NCI-H510A (cell line): ENCODE results near the gene CAPN8.
A peak's percentile ranks its signal among the peaks of the same experiment; 100 is the strongest.

Experiments used
- DNase-seq: peaks from one replicate; lab custom pipeline; 2025; lab: John Stamatoyannopoulos, UW

CAPN8 gene

DNA sequence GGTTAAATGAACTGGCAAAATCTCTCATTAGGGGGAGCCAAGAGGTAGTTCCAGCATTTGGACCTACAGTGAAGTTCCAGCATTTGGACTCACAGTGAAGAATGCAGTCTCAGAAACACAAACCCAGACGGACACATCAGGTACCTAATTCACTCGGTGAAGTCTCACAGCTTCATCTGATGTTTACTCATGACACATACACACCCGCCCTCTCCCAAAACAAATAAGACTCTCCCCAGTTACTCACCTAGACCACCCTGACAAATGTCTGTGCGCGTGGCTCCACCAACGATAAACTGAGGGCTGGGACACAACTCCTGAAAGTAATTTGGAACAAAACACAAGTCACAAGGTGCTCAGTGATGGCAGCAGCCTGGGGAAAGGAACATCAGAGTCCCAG, 11.4 kb downstream of the CAPN8 start:
- DNase-seq, result no peak

DNA sequence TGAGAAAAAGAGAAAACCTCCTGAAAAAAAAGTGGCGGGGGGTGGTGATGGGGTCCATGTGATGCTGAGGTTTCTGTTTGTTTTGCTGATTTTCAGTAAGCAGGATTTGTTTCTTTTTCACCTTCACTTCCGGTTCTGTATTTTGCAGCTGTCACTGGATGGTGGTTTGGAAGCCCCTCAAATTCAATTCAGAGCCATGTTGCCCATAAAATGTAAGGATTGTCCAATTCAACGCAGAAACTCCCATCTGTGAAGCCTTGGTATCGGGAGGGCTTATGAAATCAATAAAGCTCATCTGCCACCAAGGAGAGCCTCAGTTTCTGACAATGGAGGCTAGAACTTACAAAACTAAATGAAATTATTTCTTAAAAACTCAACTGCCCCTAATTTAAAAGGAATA, 12.1 kb downstream of the CAPN8 start:
- no peak for DNase-seq

DNA sequence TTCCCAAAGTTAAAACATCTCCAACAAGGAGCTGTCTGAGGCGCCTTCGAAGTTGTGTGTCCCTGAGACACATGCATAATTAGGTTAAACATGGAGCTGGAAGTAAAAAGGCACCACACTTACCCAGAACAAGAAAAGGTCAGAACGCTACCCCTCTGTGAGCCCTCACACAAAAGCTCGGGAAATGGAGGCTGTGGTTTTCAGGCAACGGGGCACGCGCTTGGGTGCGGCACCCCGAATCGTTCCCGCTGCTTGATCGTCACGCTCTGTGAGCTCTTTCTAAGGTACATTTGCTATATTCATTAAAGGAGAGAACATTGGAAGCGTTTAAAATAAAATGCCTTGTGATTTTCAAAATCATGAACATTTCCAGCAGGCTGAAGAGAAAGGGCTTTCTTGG, 12.5 kb downstream of the CAPN8 start:
- DNase-seq, result no peak

DNA sequence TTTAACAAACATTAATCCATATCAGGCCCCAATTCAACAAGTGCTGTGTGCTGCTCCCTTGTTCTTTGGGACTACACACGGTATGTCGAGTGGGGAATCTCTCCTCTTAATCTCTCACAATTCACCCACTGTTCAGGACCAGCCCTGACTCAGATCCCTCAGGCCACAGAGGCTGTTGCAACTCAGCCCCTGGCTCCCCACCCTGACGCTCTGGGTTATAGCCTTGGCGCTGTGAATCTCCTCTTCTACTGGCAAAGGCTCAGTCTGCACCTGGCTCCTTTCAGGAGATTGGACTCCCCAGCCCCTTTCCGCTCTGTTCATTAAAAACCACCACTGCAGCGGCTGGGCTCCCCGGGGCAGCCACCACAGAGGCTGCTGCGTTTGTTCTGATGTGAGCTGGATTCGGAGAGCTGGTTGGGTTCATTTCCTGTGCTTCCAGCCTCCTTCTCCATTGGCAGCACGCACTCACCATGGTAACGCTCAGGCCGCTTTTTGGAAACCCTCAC, 13.0 kb downstream of the CAPN8 start:
- no peak for DNase-seq

DNA sequence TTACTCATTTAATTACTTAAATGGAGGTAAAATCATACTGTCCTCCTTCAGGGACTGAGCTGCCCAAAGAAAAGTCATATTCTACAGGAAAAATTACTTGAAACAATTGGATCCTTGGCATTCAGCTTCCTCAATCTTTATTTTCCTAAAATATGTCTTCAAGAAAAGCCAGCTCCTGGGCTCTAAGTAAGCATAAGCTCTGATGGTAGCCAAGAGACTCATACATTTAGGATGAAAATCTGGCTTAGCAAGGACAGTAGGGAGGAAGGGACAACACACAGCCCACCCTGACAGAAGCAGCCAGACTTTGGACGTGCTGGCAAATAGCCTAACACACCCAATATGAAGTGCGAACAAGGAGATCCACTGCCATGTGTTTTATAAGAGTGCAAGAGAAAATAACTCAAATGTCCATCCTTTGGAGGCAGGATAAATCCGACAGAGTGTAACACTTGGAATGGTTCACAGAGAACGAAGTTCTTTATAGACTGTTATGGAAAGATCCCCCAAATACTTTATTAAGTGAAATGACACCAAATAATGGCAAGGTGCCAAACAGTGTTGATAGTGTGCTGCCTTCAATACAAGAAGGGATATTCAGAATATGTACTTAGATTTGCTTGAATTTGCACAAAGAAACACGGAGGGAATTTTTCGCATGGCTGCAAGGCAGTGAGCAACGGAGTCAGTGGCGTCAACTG, 14.1 kb downstream of the CAPN8 start:
- DNase-seq, result no peak

DNA sequence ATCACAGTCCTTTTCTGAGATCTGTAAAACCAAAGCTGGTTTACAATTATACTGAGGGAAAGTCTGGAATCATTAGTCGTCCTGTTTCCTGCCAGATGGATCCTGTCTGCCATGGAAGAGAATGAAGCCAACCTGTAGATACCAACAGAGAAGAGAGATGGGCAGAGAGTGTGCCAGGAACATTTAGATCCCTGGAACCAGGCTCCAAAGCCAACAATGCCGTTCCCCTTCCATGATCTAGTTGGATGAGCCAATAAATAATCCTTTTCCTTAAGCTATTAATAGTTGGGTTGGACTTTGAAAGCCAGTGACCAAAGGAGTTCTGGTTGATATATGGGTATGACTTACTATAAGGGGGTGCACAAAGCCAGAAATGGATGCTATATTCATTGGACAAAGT, 15.0 kb downstream of the CAPN8 start:
- DNase-seq, result no peak

DNA sequence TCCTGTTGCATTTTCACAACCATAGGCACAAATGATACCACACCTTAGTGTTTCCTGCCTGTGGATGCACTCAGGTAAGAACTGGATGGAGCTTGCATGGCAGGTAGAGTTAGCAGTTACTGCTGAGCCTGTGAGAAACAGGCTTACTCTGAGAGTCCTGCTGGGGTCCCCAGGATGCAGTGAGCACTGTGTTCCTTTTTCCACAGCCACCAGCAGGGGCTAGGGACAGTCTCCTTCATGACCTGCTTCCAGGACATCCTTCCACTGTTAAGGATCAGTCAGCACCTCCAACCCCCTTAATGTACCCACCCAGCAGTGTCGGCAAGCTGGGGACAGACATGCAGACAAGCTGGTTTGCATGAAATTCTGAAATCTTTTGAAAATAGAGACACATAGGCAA, 16.3 kb downstream of the CAPN8 start:
- no peak for DNase-seq

DNA sequence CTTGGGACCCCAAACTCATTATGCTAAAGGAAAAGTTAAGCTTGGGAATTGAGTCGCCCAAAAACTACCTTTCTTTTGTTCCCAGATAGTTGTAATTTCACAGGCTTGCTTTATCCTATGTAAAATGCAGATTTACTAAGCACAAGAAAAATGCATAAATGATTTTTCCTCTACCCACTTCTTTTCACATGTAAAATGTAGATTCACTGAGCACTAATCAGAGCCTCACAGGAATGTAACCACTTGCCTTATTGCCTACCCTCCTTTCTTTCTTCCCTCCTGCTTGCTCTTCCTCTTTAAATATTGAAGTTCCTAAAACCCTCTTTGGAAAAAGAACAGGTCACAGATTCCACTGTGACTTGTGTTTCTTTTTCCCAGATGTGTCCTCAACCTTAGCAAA, 18.3 kb downstream of the CAPN8 start:
- no peak for DNase-seq

DNA sequence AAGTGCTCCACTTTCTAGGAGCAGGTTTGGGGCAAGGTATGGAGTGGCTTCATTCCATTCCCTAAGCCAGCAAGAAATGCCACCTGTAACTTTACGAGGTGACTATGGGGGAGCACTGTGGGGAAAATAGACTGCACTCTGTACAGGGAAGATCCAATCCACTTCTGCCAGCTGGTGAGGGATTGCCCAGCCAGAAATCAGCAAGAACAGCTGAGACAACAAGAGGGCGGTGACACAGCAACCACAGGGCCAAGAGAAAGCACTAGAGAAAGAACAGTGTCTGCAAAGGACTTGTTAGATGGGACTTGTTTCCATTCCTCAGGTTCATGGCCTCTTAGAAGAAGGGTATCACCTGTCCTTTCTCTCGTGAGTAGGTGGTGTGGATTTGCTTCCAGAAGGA, 19.6 kb downstream of the CAPN8 start:
- peak; percentile 51 for DNase-seq

DNA sequence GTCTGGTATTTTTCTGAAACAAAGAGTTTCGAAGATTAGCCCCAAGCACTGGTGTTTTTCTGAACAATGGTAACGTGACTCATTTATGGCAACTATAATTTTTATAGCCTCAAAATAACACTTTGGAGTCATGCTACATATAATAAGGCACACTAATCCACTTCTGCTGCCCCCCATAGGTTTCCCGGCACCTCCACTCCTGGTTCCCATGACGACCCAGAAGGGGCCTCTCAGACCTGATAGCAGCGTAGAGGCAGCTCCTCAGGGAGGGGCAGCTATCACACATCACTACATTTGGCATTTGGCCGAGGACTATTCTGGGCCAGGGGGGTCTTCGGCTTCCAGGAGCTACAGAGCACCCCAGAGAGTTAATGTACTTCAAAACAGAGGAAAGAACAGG, 23.3 kb downstream of the CAPN8 start:
- no peak for DNase-seq

DNA sequence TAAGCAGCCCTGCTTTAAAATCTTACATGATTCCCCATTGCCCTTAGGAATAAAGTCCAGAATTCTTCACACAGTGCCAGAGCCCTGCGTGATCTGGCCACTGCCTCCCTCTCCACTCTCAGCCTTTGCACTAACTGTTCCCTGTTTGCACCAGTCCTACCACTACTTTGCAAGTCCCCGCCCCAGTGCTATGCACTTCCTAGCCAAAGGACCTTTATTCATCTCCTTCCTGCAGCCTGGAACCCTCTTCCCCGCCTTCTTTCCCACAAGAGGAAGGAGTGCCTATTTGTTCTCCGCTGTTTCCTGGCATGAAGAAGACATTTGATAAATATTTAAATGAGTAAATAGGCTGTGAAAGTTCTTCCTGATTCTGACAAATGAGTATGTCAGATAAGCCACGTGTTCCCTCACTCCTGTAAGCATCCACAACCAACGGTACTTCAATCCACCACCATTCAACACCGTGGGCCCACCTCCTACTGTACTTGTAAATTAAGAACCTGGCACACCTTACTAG, 23.9 kb downstream of the CAPN8 start:
- DNase-seq, result no peak

DNA sequence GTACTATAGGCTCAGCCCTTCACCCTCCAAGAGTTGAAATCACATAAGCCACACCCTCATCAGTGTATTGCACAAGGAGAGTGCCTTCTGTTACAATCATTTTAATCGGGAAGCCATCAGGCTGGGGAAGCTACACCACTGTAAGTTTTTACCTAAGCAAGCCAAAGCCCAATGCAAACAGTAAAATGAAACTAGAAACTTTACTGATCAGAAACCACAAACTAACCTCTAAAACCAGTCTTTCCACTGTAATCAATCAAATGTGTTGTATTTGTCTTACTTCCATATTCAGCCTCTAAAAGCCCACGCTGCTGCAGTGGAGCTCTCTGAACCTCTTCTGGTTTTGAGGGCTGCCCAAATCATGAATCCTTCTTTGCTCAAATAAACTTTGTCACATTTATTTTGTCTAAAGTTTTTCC, 26.2 kb downstream of the CAPN8 start:
- DNase-seq, result no peak

DNA sequence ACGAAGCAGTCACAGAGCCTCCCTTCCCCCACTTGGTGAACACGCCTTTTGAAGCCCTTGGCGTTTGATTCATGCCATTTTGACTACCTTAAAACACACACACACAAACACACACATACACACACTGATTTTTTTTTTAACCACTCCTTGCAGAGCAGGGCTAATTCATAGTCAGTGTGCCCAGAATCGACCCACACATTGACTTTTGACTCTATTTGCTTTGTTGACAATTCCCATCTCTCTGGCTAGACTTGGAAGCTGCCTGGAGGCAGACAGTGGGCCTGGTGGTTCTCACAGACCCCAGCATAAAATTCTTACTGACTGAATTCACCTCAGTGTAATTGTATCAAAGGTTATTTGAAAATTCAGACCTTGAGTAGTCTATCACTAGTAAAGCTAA, 30.3 kb downstream of the CAPN8 start:
- no peak for DNase-seq

DNA sequence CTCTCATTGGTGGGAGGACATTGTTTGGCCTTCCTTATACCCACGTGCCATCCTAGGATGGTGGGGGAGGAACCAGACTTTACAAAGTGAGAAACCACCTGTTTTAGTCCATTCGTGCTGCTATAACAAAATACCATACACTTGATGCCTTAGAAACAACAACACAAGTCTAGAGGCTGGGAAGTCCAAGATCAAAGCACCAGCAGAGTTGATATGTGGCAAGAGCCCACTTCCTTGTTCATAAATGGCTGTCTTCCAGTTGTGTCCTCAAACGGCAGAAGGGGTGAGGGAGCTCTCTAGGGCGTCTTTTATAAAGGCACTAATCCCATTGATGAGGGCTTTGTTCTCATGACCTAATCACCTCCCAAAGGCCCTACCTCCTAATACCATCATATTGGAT, 31.1 kb downstream of the CAPN8 start:
- DNase-seq, result no peak

DNA sequence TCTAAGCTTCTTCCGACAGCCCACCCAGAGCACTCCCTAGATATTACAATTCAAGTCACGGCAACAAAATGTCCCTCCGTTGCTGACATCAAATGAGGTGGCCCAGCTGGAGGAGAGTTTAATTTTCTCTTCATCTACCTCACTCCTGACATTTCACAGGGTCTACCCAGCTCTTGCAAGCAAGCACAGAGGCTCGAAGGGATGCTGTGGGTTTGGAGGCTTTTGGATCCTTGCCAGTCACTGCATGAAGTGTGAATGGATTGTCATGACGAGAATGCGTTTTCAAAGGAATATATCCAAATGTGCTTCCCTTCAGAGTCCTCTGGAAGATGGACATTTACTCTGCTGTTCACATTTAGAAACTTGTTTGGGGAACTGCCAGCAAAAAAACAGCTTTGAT, 33.5 kb downstream of the CAPN8 start:
- no peak for DNase-seq

DNA sequence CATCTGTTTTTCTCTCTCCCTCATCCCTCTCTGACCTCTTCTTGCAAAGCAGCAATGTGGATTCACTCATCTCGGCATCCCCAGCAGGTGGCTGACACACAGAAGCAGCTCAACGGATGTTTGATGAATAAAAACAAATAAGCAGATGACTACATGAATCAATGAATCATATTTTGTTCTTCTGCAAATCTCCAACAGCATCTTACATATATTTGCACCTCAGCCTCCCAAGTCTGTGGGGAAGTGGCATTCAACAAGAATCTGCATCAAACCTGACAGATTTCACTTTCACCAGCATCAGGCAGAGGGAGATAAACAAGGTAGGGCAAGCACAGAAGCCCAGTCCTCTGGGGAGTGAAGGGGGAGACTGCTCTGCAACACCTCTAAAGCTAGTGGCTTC, 34.0 kb downstream of the CAPN8 start:
- no peak for DNase-seq

DNA sequence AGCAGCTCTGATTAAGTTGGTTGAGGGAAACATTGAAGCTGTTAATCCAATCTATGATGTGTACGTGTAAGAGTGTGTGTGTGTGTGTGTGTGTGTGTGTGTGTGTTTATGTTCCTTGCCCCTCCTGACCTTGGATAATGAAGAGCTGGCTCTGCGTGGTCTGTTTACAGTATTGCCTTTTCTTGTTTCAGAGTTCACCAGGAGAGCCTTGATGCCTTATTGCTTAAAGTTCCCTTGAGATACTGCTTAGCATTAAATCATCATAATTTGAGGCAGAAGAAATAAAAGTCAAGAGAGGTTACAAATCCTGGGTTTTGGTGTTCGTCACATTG, 36.4 kb downstream of the CAPN8 start:
- no peak for DNase-seq

DNA sequence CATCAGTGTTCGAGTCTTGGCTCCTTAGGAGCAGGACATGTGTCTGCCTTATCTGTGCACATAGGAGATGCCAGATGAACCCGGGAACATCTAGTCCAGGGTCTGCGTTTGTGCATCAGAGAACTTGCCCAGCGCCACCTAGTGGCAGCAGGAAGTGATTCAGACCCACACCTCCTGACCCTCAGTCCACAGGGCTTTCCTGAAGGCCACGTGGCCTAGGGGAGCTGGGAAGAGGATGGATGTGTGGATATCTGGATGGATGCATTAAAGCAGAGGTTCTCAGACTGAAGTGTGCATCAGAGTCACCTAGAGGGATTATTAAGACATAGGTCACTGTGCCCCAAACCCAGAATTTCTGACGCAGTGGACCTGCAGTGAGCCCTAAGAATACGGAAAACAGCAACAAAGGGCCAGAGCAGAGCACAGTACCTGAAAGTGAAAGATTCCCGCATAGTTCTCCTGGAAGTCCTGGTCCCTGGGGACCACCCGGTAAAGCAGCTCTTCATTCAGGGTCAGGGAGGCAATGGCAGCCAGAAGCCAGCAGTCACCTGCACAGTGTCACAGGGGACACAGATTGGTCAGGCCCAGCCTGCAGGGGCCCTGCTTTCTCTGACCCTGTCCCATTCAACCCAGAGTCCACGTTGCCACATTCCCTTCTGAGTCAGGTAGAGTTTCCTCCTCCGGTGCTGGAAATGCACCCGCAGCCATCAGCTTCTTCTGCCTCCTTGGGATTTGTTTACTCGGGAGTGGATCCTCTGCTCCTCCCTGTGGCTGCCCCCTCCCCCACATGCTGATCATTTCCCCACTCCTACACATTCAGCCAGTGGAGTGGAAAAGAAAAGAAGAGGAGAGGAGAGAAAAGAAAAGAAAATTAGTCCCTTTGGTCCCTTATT, 37.0 kb downstream of the CAPN8 start:
- no peak for DNase-seq

DNA sequence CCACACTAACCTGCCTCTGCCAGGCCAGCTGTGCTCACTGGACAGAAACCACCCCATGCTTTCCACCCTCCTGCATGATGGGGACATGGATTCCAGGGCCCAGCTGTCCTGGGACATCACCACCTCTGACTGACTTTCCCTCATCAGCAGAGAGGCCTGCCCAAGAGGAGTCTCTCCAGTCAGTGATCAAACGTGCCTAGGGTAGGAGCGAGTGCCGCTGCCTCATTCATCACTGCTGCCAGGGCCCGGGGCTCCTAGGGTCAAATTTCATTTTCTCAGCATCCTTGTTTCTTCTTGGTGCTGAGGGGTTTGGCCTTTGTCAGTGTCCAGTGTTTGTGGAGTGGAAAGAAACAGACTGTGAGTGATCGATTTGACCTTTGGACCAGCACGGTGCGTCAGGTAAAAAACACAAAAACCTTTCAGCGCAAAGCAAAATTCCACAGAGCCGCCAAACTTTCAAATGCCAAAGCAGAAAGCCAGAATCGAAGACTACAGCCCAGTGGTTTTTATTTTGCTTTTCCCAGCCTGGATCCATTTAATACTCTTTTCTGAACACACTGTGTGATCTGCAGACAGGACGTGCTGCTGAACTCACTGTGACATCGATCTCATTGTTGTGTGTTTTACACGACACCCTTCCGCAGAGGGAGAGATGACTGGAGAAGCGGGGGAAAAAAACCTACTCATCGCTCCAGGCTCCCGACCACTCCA, 43.2 kb downstream of the CAPN8 start:
- no peak for DNase-seq

DNA sequence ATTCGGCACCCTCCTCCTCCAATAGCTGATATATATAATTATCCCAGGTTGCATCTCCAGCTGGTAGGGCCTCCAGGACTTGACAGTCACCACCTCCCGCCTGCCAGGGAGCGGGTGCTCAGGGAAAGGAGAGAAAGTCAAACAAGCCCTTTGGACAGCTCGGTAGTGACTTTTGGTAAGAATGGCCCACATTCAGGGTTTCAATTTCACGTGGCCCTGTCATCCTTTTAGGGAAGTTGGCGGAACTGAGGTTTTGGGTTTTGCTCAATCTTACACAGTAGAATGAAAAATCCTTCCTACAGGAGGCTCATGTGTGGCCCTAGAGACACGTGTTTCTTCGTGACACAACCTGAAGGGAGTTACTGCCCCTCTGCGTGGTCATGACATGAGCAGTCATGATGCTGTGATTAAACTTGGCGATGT, 44.2 kb downstream of the CAPN8 start:
- DNase-seq, result no peak

DNA sequence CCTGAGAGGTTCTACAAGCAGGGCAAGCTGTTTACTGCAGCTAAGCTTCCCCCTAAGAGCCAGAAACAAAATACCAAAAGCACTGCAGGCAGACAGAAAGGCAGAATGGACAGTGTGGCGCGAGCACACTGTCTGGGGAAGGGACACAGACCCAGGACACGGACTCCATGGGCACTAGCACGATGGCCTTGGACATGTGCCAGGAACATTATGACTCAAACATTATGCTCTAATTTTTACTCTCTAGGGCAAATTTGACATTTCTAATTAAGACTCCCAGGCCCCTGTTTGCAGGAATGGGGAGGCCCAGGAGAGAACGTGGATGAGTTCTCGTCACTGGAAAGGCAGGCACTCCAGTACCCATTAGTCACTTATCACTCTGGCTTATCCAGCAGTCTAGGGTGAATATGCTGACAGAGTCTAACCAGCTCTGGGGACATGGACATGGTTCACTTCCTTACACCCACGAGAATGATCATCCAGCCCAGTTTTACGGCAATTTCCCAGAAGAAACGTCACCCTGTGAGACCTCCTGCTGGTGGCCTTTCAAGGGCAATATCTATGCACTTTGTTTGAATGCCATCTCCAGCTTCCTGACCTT, 45.1 kb downstream of the CAPN8 start:
- no peak for DNase-seq

DNA sequence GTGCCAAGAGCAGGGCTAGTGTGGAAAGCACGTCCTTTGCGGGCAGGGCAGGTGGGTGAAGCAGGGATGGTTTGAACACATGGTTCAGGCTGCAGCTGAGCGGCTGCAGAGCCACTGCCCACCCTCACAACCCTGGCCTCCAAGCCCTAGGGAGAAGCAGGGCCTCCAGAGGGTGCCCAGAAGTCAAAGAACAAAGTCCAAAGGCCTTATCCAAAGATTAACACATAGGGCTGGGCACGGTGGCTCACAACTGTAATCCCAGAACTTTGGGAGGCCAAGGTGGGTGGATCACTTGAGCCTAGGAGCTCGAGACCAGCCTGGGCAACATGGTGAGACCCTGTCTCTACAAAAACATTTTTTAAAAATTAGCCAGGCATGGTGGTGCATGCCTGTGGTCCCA, 46.8 kb downstream of the CAPN8 start:
- no peak for DNase-seq
